H1 (cell line): Measurements from ENCODE around the gene GPLD1. TPM values are rescaled to one million over a fixed set of nuclear protein-coding genes. Genes with fewer than 3 reads are reported as not detected.

Experiments used
- CTCF ChIA-PET: fragments of 300-600 bp; sonication (Branson Sonifier 250); formaldehyde crosslinking; loops from one replicate; lab custom pipeline; 2021; ENCODE audit not compliant: partially characterized antibody; lab: Charles Lee
- POLR2A ChIA-PET: fragments of 300-600 bp; sonication (Branson Sonifier 250); formaldehyde crosslinking; loops from one replicate; lab custom pipeline; 2021; ENCODE audit warnings: inconsistent platforms; ENCODE audit not compliant: partially characterized antibody; lab: Charles Lee
- DNase-seq, 2 experiments: peaks; one replicate each; pipeline versions ENCODE4 v3.0.0 to v3.0.0-alpha.2; 2010 to 2022; ENCODE audit warnings: low spot score in 2 of 2, low read depth in 1 of 2, mixed read lengths in 1 of 2
- FAIRE-seq: peaks from 2 replicates; lab custom pipeline; 2011; peaks lifted over from hg19 to GRCh38; lab: Jason Lieb, UNC
- H2AFZ ChIP-seq: 2 replicates; pipeline ENCODE4 v1.8.1; 2012; ENCODE audit warnings: low read length, inconsistent platforms
- H2AK5ac ChIP-seq: 2 replicates; pipeline ENCODE4 v1.6.1; 2013; ENCODE audit warnings: low read depth, low read length
- H2BK120ac ChIP-seq: replicated peaks from 2 replicates; pipeline ENCODE3; 2013; ENCODE audit warnings: low read depth, low read length, inconsistent platforms
- H2BK12ac ChIP-seq: 2 replicates; pipeline ENCODE4 v1.6.1; 2013; ENCODE audit warnings: low read depth, low read length
- H2BK15ac ChIP-seq: 2 replicates; pipeline ENCODE4 v1.6.1; 2013; ENCODE audit warnings: low read length
- H2BK20ac ChIP-seq: 2 replicates; pipeline ENCODE4 v1.6.1; 2013; ENCODE audit warnings: low read length
- H2BK5ac ChIP-seq: 2 replicates; pipeline ENCODE4 v1.6.1; 2013; ENCODE audit warnings: low read depth, low read length
- H3K14ac ChIP-seq: 2 replicates; pipeline ENCODE4 v1.6.1; 2013; ENCODE audit warnings: inconsistent platforms; ENCODE audit not compliant: insufficient read length
- H3K18ac ChIP-seq: 2 replicates; pipeline ENCODE4 v1.6.1; 2013; ENCODE audit warnings: low read length; ENCODE audit errors: extremely low read depth
- H3K23ac ChIP-seq: 2 replicates; pipeline ENCODE4 v1.6.1; 2013; ENCODE audit warnings: inconsistent platforms; ENCODE audit not compliant: insufficient read length
- H3K23me2 ChIP-seq: 2 replicates; pipeline ENCODE4 v1.6.1; 2013; ENCODE audit warnings: low read depth, low read length
- H3K27ac ChIP-seq: 2 replicates; pipeline ENCODE4 v1.6.1; 2011; ENCODE audit warnings: low read depth, low read length, inconsistent platforms
- H3K27me3 ChIP-seq, 4 experiments: replicated peaks in 1 of 4; 1 replicate in 1 of 4; 2 replicates in 3 of 4; pipeline versions ENCODE4 v1.6.1 to v1.8.1; 2011 to 2013; ENCODE audit warnings: low read length in 3 of 4, mild to moderate bottlenecking in 3 of 4, inconsistent platforms in 2 of 4, mixed read lengths in 2 of 4, moderate library complexity in 1 of 4; ENCODE audit not compliant: control insufficient read depth in 3 of 4, insufficient read depth in 3 of 4; ENCODE audit errors: extremely low read depth in 1 of 4
- H3K36me3 ChIP-seq, 4 experiments: 2 replicates each; pipeline versions ENCODE4 v1.6.1 to v1.8.1; 2011 to 2013; ENCODE audit warnings: mild to moderate bottlenecking in 4 of 4, low read length in 3 of 4, moderate library complexity in 2 of 4, control low read depth in 1 of 4, inconsistent platforms in 1 of 4; ENCODE audit not compliant: insufficient read depth in 4 of 4, control insufficient read depth in 2 of 4
- H3K4ac ChIP-seq: replicated peaks from 2 replicates; pipeline ENCODE3; 2013; ENCODE audit warnings: low read length, low read depth, mixed read lengths, inconsistent platforms; ENCODE audit not compliant: insufficient read length
- H3K4me1 ChIP-seq, 4 experiments: replicated peaks in 1 of 4; 1 replicate in 1 of 4; 2 replicates in 3 of 4; pipeline versions ENCODE4 v1.6.1 to v1.8.1; 2011 to 2013; ENCODE audit warnings: low read length in 3 of 4, inconsistent platforms in 2 of 4, mixed read lengths in 1 of 4; ENCODE audit not compliant: insufficient read depth in 4 of 4, control insufficient read depth in 3 of 4
- H3K4me2 ChIP-seq, 2 experiments: 2 replicates each; pipeline versions ENCODE4 v1.6.1 to v1.8.1; 2011 to 2013; ENCODE audit warnings: low read depth in 2 of 2, low read length in 2 of 2, control low read depth in 1 of 2, inconsistent platforms in 1 of 2, mild to moderate bottlenecking in 1 of 2; ENCODE audit not compliant: insufficient read depth in 1 of 2
- H3K4me3 ChIP-seq, 4 experiments: fragments of 200-600, 300-600 bp in 1 of 4; sonication (generic), shearing (Covaris generic), sonication (Bioruptor Twin) in 1 of 4; 2 replicates each; pipeline versions ENCODE4 v1.5.1 to v1.8.1; 2011 to 2016; ENCODE audit warnings: low read length in 4 of 4, low read depth in 3 of 4, control low read depth in 2 of 4, inconsistent platforms in 2 of 4, mild to moderate bottlenecking in 2 of 4, mixed read lengths in 1 of 4, moderate library complexity in 1 of 4; ENCODE audit not compliant: insufficient read depth in 2 of 4; ENCODE audit errors: extremely low read depth in 1 of 4
- H3K56ac ChIP-seq: replicated peaks from 2 replicates; pipeline ENCODE3; 2013; ENCODE audit warnings: low read depth, mild to moderate bottlenecking, mixed read lengths, low read length, inconsistent platforms; ENCODE audit not compliant: insufficient read length
- H3K79me1 ChIP-seq: 2 replicates; pipeline ENCODE4 v1.6.1; 2013; ENCODE audit warnings: low read depth, low read length, control low read depth
- H3K79me2 ChIP-seq, 2 experiments: 2 replicates each; pipeline versions ENCODE4 v1.6.1 to v1.8.1; 2012 to 2013; ENCODE audit warnings: low read length in 2 of 2, mild to moderate bottlenecking in 2 of 2, inconsistent platforms in 1 of 2; ENCODE audit not compliant: insufficient read depth in 2 of 2, control insufficient read depth in 1 of 2
- H3K9ac ChIP-seq, 4 experiments: replicated peaks in 1 of 4; 1 replicate in 1 of 4; 2 replicates in 3 of 4; pipeline versions ENCODE4 v1.6.1 to v1.8.1; 2011 to 2013; ENCODE audit warnings: low read depth in 3 of 4, low read length in 3 of 4, control low read depth in 2 of 4, mild to moderate bottlenecking in 2 of 4, moderate library complexity in 2 of 4, inconsistent platforms in 1 of 4; ENCODE audit errors: extremely low read depth in 1 of 4
- H3K9me3 ChIP-seq, 2 experiments: 2 replicates each; pipeline versions ENCODE4 v1.6.1 to v1.8.1; 2012 to 2013; ENCODE audit warnings: mild to moderate bottlenecking in 2 of 2, moderate library complexity in 2 of 2, control low read depth in 1 of 2, inconsistent platforms in 1 of 2, low read depth in 1 of 2, low read length in 1 of 2, mixed read lengths in 1 of 2; ENCODE audit not compliant: insufficient read depth in 2 of 2
- H4K20me1 ChIP-seq, 2 experiments: replicated peaks in 1 of 2; 2 replicates each; pipeline versions ENCODE3 to v1.8.1; 2011 to 2013; ENCODE audit warnings: inconsistent platforms in 2 of 2, low read length in 2 of 2, mild to moderate bottlenecking in 1 of 2; ENCODE audit not compliant: insufficient read depth in 2 of 2, control insufficient read depth in 1 of 2
- H4K5ac ChIP-seq: 2 replicates; pipeline ENCODE4 v1.6.1; 2013; ENCODE audit warnings: low read length, low read depth, mixed read lengths, inconsistent platforms; ENCODE audit not compliant: insufficient read length
- H4K8ac ChIP-seq: 2 replicates; pipeline ENCODE4 v1.8.0; 2013; ENCODE audit warnings: mild to moderate bottlenecking, moderate library complexity, low read length, inconsistent platforms; ENCODE audit not compliant: insufficient read depth; ENCODE audit errors: extremely low read depth
- H4K91ac ChIP-seq: replicated peaks from 2 replicates; pipeline ENCODE3; 2013; ENCODE audit warnings: low read length, mixed read lengths, inconsistent platforms; ENCODE audit not compliant: insufficient read length
- CHD2 ChIP-seq: IDR thresholded peaks from 2 replicates; pipeline ENCODE4 v1.6.1; 2012; ENCODE audit warnings: low read length, improper control_type of control experiment
- RAD21 ChIP-seq, 2 experiments: IDR thresholded peaks in 1 of 2; conservative IDR thresholded peaks in 1 of 2; 2 replicates each; pipeline ENCODE4 v1.6.1; 2011; ENCODE audit warnings: low read depth in 2 of 2, low read length in 2 of 2, improper control_type of control experiment in 1 of 2, inconsistent platforms in 1 of 2, mild to moderate bottlenecking in 1 of 2, moderate library complexity in 1 of 2
- WGBS, 2 experiments: shearing (Covaris generic) in 1 of 2; methylation state at CpG; one replicate each; pipeline versions ENCODE4 v1.1.6 to v1.1.7; 2013 to 2015; ENCODE audit warnings: low lambda C conversion rate in 2 of 2, mixed read lengths in 2 of 2, inconsistent platforms in 1 of 2, low coverage in 1 of 2, missing lambda C conversion rate in 1 of 2; ENCODE audit not compliant: insufficient replicate concordance in 2 of 2, insufficient coverage in 1 of 2, insufficient read length in 1 of 2; ENCODE audit errors: extremely low coverage in 1 of 2, missing lambda C conversion rate in 1 of 2; 5-methylcytosine and 5-hydroxymethylcytosine counted together
- polyA plus RNA-seq, 7 experiments: library from polyadenylated mRNA; depleted of rRNA in 3 of 7; stranded (reverse) in 5 of 7; unstranded in 2 of 7; fragments of >200 nt in 5 of 7; fragments of 200-250 nt in 2 of 7; gene quantifications; 1 replicate in 5 of 7; 2 replicates in 1 of 7; 4 replicates in 1 of 7; pipeline versions ENCODE4 v1.2.1 to v1.2.3, GENCODE V29; 2011 to 2013; ENCODE audit warnings: missing spikeins in 2 of 7, mixed read lengths in 2 of 7
- total RNA-seq: library from RNA; stranded (reverse); fragmentation: NEBNext Ultra II Directional; extraction: Animal tissue kit (Norgen Biotek cat#: 25700); gene quantifications from 2 replicates; pipeline ENCODE4 v1.2.1, GENCODE V29; 2021
- TF ChIP-seq, protein P1 (sequence below), 3 experiments: IDR thresholded peaks; 1 replicate in 2 of 3; 2 replicates in 1 of 3; pipeline versions ENCODE4 v1.5.1 to v1.6.1; 2011; ENCODE audit warnings: low read length in 3 of 3, mild to moderate bottlenecking in 3 of 3, inconsistent platforms in 2 of 3, low read depth in 1 of 3, moderate library complexity in 1 of 3; ENCODE audit not compliant: insufficient read depth in 1 of 3; ENCODE audit errors: control extremely low read depth in 1 of 3

GPLD1 gene
- total and polyA plus RNA-seq, 2 of the 8 experiments (the other 6 are each of a cell fraction or from before 2014, with no cell fraction given), result 3.7 to 5.3 TPM

DNA sequence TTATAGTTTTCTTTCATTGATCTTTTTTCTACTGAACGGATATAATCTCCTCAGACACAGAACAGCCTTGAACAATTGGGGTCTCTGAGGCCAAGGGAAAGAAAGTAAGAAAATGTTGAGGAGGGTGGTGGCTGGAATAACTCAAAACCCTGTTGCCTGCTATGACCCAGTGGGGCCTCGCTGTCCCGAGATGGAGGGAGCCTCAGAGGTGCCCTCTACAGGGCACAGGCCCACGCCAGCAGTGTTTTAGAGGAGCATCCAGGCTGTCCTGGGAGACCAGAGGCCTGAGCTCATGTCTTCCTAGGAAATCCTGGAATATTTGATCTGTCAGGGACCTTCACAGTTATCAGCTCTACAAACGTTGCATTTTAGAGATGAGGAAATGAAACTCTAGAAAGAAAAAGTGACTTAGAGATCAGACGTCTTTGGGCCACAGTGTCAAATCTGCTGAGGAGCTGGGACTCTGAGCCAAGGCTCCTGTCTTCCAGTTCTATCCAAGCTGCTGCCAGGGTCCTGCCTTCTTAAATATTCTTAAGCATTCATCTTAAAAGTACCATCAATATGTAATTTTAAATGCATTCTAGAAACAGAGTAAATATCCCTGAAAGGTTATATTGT, 31.7 kb upstream of the GPLD1 start:
- Histone ChIP-seq H3K56ac (no peak overlapping the region), H4K8ac (no peak overlapping the region), H2BK120ac (no peak overlapping the region), H3K18ac (no peak overlapping the region), H2BK20ac (no peak overlapping the region), H3K4me3 (no peak overlapping the region), H3K79me2 (no peaks in the 10 kb centered on the region), H2BK15ac (no peak overlapping the region), H3K9ac (no peak overlapping the region), H3K27ac (no peak overlapping the region), H3K79me1 (no peaks in the 10 kb centered on the region), H2BK5ac (no peak overlapping the region), H3K9me3 (no peaks in the 10 kb centered on the region), H3K23me2 (no peaks in the 10 kb centered on the region; the same call in 1 of the 2 replicates), H3K23ac (no peak overlapping the region), H4K5ac (no peak overlapping the region), H4K91ac (no peak overlapping the region), H3K14ac (no peak overlapping the region), H3K4me2 (no peak overlapping the region), H3K4ac (no peak overlapping the region), H2AK5ac (no peak overlapping the region), H4K20me1 (no peaks in the 10 kb centered on the region), H2AFZ (no peak overlapping the region), H3K4me1 (no peaks in the 10 kb centered on the region), H2BK12ac (no peak overlapping the region), H3K36me3 (no peaks in the 10 kb centered on the region), H3K27me3 (no peaks in the 10 kb centered on the region)
- FAIRE-seq, result no peak
- ChIA-PET POLR2A (interaction anchor here (0.8 to 1.7 kb wide), 3 partner anchors 10 to 182 kb away, joined by 3 to 5 read pairs (median 4); partner anchors contain the start of gene ALDH5A1), CTCF (interaction anchor here (0.6 to 7.7 kb wide), 30 partner anchors 10 to 1087 kb away, joined by 3 to 99 read pairs (median 5); partner anchors contain the start of genes ACOT13, ALDH5A1 and TDP2)
- WGBS, 2 experiments, result 26% methylated on average over 6 of the region's 6 CpGs; no CpG with 5 or more reads in 1 of the 2 experiments
- DNase-seq, result peak; percentile 25 to 70
- TF ChIP-seq CHD2 (no peak), RAD21 (IDR thresholded peaks at IDR 0.05 in 1 of 2, conservative IDR thresholded peaks at IDR 0.05 in 1 of 2; ENCODE audit: low read depth in 2 of 2, low read length in 2 of 2) (peak; percentile 55 to 74)
- TF ChIP-seq, protein P1, sequence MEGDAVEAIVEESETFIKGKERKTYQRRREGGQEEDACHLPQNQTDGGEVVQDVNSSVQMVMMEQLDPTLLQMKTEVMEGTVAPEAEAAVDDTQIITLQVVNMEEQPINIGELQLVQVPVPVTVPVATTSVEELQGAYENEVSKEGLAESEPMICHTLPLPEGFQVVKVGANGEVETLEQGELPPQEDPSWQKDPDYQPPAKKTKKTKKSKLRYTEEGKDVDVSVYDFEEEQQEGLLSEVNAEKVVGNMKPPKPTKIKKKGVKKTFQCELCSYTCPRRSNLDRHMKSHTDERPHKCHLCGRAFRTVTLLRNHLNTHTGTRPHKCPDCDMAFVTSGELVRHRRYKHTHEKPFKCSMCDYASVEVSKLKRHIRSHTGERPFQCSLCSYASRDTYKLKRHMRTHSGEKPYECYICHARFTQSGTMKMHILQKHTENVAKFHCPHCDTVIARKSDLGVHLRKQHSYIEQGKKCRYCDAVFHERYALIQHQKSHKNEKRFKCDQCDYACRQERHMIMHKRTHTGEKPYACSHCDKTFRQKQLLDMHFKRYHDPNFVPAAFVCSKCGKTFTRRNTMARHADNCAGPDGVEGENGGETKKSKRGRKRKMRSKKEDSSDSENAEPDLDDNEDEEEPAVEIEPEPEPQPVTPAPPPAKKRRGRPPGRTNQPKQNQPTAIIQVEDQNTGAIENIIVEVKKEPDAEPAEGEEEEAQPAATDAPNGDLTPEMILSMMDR (IDR thresholded peaks at IDR 0.05; ENCODE audit: control extremely low read depth in 1 of 3, insufficient read depth in 1 of 3, low read depth in 1 of 3, low read length in 3 of 3), result peak; percentile 88 to 93 (median 89)
